ENCODE measurements around the gene PRKD2. TPM values are rescaled to one million over a fixed set of nuclear protein-coding genes. Genes with fewer than 3 reads are reported as not detected.

PRKD2 gene
- total and polyA plus RNA-seq, 10 of the 15 experiments (the other 5 are each of a cell fraction or from before 2014, with no cell fraction given): 2.3 to 98.8 (median 32.9) TPM

DNA sequence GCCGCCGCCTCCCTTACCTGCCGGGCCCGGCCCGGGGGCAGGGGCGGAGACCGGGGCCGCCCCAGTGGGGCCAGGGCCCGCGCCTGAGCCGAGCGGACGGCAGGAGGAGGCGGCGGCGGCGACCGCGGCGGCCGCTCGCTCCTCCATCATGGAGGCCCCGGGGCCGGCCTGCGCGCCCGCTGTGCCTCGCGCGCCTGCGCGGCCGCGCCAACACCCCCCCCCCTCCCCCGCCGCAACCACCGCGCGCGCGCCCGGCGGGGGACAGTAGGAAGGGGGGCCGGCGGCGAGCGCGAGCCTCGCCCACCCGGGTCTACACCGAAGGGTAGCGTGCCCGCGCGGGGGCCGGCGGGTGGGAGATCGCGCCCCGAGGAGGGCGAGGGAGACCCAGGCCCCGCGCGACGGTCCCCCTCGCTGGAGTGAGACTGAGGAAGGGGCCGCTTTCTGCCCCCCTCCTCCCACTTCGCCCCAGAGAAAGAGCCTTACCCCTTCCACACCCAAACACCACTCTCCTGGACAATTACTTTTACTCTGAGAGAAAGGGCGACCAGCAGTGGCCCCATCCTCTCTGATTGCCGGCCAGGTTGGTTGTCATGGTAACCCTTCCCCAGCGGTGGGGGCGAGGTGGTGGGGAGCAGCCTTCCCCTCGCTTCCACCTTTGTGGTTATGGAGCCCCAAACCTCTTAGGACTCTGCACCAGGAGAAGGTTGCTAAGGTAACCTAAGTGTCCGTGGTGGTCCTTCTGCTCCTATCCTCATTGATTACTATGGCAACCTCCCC, 29.6 kb upstream of the PRKD2 start, which contains the start of gene STRN4 (continued):
- TF ChIP-seq KDM1A (IDR thresholded peaks at IDR 0.05; ENCODE audit: borderline replicate concordance) (no peak), LARP7 (IDR thresholded peaks at IDR 0.05) (0 out of 2 replicates have a peak, but pooled peaks have one; percentile 29), ESRRA (IDR thresholded peaks at IDR 0.05; ENCODE audit: low read length) (no peak), CHD4 (IDR thresholded peaks at IDR 0.05) (no peak), BHLHE40 (IDR thresholded peaks at IDR 0.05; ENCODE audit: borderline replicate concordance in 1 of 2, low read depth in 2 of 2, low read length in 1 of 2) (peak in 1 of 2 experiments; percentile 29; a peak in 2 of 4 replicates), DPF2 (IDR thresholded peaks at IDR 0.05) (0 out of 2 replicates have a peak, but pooled peaks have one; percentile 62), ZNF274 (IDR thresholded peaks at IDR 0.05; ENCODE audit: insufficient read depth, insufficient read length) (no peak), ZZZ3 (IDR thresholded peaks at IDR 0.05; ENCODE audit: control insufficient read depth, insufficient read length, low read depth) (no peak), E2F8 (IDR thresholded peaks at IDR 0.05; ENCODE audit: low read depth, partially characterized antibody) (no peak), EZH2 (IDR thresholded peaks at IDR 0.05; ENCODE audit: borderline replicate concordance, control insufficient read depth, low read depth, low read length) (no peak), PRDM15 (CRISPR knock-in tag; IDR thresholded peaks at IDR 0.05) (no peak), RAD21 (IDR thresholded peaks at IDR 0.05; ENCODE audit: insufficient read depth, low read depth, low read length) (no peak), PKNOX1 (IDR thresholded peaks at IDR 0.05) (no peak), SMAD5 (IDR thresholded peaks at IDR 0.05; ENCODE audit: low read depth) (no peak), MEF2B (IDR thresholded peaks at IDR 0.05; ENCODE audit: partially characterized antibody, poor library complexity, severe bottlenecking) (peak; percentile 27), IKZF1 (conservative IDR thresholded peaks at IDR 0.05) (peak; percentile 53)
- TF ChIP-seq, protein P1, sequence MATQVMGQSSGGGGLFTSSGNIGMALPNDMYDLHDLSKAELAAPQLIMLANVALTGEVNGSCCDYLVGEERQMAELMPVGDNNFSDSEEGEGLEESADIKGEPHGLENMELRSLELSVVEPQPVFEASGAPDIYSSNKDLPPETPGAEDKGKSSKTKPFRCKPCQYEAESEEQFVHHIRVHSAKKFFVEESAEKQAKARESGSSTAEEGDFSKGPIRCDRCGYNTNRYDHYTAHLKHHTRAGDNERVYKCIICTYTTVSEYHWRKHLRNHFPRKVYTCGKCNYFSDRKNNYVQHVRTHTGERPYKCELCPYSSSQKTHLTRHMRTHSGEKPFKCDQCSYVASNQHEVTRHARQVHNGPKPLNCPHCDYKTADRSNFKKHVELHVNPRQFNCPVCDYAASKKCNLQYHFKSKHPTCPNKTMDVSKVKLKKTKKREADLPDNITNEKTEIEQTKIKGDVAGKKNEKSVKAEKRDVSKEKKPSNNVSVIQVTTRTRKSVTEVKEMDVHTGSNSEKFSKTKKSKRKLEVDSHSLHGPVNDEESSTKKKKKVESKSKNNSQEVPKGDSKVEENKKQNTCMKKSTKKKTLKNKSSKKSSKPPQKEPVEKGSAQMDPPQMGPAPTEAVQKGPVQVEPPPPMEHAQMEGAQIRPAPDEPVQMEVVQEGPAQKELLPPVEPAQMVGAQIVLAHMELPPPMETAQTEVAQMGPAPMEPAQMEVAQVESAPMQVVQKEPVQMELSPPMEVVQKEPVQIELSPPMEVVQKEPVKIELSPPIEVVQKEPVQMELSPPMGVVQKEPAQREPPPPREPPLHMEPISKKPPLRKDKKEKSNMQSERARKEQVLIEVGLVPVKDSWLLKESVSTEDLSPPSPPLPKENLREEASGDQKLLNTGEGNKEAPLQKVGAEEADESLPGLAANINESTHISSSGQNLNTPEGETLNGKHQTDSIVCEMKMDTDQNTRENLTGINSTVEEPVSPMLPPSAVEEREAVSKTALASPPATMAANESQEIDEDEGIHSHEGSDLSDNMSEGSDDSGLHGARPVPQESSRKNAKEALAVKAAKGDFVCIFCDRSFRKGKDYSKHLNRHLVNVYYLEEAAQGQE (IDR thresholded peaks at IDR 0.05; ENCODE audit: low read depth, low read length): no peak

All from GM12878 (cell line).